NCI-H524 (cell line): ENCODE data around the gene LRP1B.

Experiments used
- DNase-seq, 2 experiments: peaks; one replicate each; lab custom pipeline; 2025; lab: John Stamatoyannopoulos, UW

Gene LRP1B

DNA sequence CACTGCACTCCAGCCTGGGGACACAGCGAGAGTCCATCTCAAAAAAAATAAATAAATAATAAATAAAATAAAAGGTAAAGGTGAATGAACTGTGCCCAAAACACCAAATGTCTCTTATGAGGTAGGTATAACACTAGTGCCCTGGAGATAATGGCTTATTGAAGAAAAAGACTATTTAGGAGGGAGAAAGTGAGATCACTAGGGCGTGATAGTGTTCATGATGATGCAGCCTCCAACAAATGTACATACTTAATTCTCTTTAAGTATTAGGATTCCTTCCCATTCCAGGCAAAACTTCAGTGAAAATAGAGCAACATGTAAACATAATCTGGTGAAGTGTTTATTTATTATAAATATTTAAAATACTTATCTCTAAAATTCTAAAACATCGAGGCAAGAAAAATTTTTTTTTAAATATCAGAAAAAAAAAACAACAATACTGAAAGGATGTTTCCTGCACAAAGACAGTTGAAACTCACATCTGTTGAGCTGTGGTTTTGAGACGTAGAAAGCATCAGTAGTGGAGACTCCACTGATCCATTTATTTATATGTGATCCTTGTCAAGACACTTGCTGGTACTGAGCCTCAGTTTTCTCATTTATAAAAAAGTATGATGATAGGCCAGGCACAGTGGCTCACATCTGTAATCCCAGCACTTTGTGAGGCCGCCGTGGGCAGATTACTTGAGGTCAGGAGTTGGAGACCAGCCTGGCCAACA is 183.3 kb downstream of the LRP1B start:
- DNase-seq: no peak

DNA sequence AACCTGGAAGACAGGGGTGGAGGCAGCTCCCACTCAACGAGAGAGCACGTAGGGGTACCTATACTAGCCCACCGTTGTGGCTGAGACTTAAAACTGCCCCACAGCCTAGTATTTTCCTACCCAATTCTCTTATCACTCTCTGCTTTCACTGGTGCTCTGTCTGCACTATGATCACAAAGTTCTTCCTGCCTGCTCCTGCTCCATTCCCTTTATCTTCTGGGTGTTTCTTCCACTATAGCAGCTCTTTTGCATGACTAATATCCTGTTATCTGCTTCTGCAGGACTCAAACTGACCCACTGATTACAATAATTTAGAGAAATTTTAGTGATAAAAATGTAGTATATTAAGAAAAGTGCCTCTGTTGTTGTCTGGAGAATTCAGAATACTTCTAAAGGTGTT is 184.8 kb downstream of the LRP1B start:
- DNase-seq: no peak

DNA sequence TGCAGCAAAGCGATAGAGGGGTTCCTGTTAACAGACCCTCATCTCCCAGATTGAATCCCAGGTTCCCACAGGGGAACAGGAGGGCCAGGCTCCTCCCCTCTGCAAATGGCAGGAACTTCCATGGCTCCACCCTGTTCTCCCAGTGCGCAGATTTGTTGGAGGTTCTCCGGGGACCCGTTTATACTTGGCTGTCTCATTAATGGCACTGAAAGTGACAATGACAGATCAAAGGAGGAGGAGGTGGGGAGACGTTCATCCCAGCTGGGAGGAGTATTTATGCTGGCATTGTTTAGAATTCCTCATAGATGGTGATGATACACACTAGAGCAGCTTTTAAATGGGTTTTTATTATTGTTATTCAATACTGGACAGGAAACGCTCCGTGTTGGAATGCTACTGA is 186.9 kb downstream of the LRP1B start:
- DNase-seq: no peak

DNA sequence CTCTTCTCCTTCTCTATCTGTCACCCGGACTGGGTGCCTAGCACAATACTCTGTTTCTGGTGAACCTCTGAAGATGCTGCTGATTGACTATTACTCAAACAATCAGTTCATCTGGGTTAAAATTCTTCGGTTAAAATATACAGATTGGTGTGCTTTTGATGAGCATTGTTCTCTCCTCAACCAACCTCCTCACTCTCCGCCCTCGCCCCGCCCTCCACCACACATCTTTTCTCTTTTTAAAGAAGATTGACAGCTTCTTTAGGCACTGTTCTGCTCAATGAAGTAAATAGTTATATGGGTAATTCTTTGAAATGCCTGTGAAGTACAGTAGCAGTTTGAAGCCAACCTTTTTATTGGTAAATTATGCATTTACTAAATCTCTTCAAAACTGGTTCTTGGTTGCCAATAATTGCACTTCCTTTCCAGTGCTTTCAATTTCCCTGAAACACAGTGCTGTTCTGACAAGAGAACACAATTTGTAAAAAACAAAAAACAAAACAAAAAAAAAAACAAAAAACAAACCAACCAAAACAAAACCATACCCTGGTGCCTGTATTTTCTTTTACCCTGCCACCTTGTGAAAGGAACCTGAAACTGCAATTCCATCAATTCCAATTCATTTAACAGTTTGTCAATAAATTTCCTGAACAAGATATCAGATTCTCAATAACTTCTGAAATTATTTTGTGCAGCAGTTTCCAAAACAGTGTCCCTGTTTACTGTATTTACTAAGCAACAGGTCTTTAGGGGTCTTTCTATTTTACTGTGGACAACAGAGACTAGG is 188.6 kb downstream of the LRP1B start:
- DNase-seq: no peak

DNA sequence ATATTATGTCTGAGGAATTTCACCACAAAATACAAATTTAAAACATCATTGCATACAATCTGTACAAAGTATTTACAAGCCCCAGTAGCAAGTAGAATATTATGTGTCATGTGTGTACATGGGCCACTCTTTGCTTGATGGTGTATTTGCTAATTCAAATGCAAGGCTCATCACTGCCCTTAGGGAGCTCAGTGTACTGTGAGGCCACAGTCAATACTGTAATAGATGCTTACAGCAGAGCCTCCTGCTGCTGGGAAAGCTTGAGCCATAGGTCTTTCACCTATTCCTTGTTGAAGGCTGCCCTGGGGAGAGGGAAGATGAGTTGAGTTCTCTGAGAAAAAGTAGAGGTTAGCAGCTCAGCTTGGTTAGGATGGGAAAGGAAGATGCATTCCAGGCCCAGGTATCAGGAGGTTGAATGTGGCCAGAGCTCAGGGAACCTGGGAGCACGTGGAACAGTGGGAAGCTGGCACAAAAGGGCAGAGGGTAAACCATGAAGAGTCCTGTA is 189.6 kb downstream of the LRP1B start:
- no peak for DNase-seq

DNA sequence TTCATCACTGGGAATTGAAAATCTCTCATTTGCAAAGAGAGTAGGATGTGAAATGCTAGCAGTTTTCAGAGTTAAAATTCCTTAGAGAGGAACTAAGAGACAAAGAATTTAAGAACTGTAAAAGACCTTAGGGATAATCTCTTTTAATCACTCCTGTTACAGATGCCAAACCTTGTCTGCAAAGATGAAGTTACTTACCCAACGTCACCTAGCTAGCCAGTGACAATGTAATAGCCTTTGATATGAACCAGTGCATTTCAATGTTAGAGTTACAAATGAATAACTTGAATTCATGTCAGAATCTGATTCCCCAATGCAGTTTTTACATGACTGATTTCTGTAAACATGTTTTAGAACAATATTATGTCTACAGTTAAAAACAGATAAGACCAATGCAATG is 190.1 kb downstream of the LRP1B start:
- no peak for DNase-seq

DNA sequence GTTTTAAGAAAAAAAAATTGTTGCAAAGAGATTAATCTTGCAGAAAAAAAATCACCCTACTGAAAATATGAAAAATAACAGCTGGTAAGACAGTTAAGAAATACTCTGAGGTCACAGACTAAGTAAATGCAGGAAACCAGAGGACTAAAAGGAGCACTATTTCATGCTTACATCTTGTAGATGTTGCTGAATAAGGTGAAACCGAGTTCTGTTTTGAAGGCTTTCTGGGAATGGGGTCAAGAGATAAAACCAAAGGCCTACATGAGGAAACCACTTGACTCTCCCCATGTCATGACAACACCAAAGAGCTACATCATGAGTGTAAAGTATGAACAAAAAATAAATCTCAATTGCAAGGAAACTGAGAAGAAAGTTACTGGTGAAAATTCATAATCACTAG is 197.6 kb downstream of the LRP1B start:
- no peak for DNase-seq

DNA sequence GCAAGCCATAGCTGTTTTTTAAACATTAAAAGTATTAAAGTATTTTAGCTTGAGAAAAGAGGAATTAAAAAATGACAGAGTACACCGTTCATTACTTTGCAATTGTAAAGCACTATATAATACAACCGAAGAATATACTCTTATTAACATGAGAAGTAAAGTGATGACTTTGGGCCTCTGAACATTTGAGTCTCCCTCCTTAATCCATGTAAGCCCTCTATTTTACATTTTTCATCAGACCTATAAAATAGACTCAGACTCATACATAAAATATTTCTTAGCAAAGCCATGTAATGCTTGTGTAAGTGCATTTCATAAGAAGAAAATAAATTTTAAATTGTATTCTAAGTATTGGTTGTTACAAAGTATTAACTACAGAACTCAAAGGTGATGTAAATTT is 198.6 kb downstream of the LRP1B start:
- DNase-seq: no peak

DNA sequence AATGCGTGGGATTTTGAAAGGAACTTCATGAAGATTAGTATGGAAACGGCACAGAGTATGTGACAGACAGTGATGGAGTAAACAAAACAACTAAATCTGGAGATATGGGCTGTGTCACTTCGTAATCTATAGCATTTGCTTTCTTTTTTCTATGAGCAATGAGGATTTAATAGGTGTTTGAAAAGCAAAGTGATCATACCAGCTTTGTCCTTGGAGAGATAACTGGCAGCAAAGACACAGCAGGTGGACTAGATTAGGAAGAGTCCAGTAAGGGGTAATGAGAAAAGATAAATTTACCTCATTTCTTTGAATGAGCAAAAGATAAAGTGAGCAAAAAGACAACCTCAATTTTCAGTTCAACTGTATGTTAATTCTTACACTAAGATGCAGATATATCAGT is 199.0 kb downstream of the LRP1B start:
- DNase-seq: no peak

DNA sequence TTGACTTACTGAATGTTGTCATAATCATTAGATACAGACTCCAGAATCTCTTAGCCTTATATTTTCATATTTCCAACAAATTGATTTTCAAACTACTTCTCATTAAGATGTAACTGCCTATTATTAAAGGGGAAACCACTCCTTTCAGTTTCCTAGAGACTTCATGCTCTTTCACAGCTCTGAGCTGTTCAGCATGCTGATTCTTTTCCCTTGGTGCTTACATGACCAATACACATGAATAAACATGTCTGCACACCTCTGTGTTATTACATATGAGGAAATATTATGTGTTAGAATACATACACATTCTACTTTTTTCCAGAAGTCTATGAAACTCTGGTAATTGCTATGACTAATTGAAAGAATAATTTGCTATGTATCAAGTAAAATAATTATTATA is 200.0 kb downstream of the LRP1B start:
- no peak for DNase-seq

DNA sequence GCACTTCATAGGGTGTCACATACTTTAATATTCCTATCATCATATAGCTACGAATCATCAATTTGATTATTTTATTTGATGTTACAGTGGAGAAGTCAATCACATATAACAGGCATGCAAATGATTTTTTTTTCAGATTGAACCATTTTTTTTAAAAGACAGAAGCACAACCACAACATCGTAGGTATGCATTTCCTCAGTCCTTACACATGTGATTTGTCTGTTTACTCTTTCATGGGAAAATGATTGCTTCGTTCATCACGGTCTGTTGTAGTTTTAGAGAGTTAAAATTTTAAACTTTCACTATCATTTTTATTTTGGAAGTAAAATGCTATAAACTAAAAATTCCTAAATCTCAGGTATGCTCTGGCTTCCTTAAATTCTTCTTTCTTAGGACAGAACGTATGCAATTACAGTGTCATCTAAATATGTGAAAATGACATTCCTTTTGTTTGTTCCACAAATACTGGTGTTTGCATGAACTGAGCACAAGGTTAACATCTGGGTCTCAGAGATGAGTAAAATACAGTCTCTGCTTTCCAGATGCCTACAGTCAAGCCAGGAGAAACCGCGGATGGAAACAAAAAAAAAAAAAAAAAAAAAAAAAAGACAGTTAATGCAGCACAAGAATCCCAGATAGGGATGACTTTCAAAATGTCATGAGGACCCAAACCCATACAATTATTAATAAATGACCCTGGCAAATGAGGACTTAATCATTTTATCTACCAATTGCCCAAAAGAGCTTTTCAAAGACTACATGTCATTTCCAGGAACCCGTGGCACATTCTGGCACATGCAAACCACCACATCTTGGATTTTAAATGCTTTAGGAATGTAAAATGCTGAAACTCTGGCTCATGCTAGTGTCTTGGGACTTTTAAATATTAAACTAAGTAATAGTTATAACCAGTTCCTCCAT is 201.2 kb downstream of the LRP1B start:
- no peak for DNase-seq

DNA sequence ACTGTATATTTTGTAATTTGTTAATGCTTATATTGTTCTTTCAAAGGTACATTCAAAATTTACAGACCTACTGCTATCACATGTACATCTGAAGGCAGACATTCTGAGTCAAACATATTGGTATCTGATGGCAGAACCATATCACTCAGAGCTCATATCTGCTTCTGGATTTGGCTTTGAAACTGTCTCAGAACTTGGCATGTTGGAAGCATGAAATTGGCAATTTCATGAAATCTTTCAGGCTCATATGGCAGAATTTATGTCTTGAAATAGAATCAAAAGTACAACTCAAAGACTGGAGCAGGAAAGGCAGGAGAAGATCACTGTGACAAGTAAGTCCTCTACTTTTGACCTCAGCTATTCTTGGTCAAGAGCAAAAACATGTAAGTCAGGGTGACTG is 202.3 kb downstream of the LRP1B start:
- no peak for DNase-seq

DNA sequence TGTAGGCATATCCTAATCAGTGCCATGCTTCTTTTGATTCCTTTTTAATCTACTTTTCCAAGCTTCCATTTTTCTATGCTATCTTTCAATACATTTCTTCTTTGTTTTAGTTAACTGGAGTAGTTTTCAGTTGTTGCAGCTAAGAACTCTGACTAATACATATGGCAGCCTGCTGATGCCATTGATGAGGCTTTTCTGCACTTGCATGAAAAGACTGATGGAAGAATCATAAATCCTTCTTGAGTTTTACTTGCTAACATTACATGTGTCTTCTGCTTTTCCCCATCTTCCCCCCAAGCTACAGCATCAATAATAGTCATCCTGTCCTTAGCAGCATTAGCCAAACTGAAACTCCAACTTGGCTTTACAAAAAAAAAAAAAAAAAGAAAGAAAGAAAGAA is 203.3 kb downstream of the LRP1B start:
- no peak for DNase-seq

DNA sequence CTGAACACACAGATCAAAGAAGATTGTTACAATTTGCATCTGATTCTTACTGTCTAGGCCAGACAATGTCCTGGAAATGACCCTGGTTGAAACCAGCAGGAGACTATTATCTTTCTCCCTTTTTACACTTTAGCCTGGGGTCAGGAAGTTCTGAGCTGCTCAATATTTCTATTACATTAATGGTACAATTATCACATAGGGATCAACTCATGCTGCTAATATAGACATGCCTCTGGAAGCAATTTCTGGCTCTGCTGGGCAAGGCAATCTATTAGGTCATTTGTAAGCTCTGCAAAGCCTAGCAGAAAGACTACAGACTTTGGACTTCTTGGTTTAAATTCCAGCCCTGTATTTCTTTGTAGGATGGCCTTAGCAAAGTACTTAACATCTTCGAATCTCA is 205.3 kb downstream of the LRP1B start:
- no peak for DNase-seq

DNA sequence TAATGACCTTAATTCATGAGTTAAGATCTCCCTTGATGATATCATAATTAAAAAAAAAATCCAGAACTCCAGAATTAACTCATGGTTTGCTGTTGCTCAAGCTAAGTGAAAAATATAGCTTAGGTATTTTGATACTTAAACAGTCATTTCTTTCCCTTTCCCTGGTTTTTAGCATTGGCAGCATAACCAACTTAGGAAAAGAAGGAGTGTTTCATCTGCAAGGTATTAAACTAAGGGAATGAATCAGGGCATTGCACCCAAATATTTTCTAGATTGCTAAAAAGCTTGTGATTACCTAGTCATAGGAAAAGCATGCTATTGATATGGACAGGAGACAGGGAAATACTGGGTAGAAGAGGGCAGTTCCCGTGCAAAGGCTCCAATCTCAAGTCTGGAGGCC is 207.2 kb downstream of the LRP1B start:
- DNase-seq: no peak

DNA sequence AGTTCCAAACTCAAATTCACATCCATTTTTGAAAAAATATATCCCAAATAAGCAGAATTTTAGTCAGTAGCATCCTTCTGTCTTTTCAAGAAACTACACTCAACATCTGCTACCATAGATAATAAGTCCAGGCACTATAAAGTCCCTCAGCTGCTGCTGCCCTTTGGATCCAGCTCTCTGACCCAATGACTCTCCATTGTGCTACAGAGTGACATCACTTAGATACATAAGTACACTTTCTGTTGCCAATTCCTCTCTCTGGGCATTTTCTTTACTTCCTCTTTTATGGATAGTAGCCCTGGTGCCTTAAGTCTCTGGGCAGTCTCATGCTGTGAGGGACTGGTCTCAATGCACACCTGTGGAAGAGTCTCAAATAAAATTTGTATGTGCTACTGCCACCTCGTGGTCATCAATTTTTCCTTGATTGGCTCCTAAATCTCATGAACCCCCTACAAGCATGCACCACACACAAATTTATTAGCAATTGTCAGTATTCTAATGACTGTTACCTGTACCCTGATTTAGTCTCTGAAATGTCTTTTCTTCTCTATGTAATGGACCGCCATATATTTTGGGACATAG is 219.2 kb downstream of the LRP1B start:
- peak; percentile 40 to 70 for DNase-seq

DNA sequence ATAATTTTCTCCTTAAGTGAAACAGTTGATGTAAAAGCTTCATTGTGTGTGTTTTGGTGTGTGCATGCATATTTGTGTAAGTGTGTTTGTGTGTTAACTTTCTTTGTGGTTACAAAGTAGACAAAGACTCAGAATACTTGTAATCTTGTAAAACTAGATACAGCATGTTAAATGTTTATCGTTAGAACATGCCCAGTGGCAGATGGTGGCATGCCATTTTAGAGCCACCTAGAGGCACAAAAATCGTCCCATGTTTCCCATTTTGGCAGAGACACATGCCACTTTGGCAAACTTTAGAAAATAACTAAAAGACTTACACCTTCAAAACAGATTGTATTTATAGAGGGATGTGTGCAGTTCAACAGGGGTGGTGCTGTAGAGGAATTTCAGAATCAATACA is 224.1 kb downstream of the LRP1B start:
- peak; percentile 0 to 17 for DNase-seq

DNA sequence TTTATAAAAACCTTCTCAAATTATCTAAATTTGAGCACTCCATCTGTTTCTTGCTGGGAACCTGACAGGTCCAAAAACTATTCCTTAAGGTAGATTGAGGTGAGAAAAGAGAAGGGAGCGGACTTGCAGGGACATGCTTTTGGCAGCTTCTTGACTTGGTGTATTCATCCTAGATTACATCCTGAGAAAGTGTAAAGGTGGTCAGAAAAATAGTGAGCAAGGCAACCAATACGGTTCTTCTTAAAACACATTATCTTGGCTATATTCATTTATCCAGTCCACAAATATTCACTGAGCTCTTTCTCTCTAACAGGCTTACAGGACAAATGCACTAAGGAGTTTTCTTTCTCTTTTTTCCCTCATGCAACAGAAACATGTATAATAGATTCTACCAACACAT is 230.0 kb downstream of the LRP1B start:
- DNase-seq: no peak

DNA sequence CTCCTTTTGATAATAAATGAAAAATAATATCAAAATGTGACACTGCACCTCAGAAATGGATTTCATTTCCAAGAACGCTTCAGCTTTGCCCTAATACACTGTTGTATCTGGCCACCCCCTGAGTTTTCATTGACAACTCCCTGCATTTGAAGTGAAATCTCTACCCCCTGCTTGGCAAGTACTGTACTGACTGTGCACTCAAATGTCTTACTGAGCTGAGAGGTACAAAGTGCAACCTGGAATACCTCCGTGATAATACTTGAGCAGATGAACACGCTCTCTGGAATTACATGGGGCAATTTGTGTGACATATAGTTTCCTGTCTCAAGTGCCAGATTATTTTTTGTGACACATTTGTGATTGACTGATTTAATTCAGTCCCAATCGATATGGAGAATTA is 231.1 kb downstream of the LRP1B start:
- peak; percentile 35 to 71 for DNase-seq

DNA sequence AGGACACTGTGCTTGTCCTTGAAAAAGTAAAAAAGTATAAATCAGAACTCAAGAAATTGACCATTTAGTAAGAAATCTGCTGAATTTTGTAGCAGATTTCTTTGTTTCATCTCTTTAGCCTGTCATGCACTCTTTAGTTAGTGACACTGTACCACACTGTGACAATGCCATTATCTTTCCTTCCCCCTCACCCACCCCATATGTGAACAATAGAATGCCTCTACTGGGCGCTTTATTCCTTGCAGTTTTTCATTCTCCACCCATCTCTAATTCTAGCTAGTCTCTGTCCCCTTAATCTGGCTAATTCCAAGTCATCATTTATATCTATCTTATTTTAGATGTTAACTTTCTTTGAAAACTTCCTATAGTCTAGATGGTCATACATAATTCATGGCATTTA is 241.0 kb downstream of the LRP1B start:
- no peak for DNase-seq

DNA sequence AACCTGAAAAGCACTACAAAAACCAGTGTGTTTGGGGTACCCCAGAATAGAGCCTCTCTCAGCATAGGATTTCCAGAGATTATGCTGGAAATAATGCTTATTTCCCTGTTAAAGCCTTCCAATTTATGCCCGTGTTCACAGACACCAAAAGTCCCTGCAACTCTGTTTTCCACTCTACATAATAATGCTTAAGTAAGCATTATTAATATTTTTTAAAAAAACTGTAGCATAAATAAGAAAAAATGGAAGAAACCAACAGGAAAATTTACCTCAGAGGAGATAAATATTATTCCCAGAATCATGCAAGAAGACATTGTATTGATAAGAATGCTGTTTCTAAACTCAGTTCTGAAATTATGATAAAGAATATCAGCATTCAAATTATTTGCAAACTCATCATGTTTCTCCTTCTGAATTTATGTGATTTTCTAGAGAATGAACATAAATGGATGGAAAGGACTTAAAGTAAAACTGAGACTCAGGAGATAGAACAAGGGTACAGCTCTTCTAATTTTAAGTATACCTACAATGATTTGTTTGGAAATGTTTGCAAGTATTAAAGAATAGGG is 241.7 kb downstream of the LRP1B start:
- DNase-seq: no peak

DNA sequence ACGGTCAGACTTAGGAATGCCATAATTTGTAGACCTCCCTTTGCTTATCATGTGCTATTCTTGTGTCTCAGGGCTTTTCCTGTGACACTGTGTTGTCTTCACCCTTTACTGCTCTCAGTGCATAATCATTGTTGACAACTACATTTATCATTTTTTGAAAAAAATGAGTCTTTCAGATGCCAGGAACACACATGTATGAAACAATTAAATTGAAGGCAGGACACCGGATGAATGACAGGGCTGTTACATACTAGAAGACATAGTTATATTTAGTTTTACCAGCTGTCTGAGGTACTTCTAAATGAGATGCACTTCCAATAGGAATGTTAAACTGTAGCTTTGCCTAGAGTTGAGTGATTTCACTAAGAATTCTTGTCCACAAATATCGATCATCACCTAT is 243.5 kb downstream of the LRP1B start:
- DNase-seq: no peak
